SH-SY5Y (cell line): ENCODE results near the gene GLI2.

Experiments
- GATA2 ChIP-seq: IDR thresholded peaks from 2 replicates; pipeline ENCODE4 v1.6.1; 2011; ENCODE audit warnings: mild to moderate bottlenecking, low read depth, low read length
- GATA3 ChIP-seq: IDR thresholded peaks from 2 replicates; pipeline ENCODE4 v1.6.1; 2011; ENCODE audit warnings: low read depth, mild to moderate bottlenecking, low read length, moderate library complexity

DNA sequence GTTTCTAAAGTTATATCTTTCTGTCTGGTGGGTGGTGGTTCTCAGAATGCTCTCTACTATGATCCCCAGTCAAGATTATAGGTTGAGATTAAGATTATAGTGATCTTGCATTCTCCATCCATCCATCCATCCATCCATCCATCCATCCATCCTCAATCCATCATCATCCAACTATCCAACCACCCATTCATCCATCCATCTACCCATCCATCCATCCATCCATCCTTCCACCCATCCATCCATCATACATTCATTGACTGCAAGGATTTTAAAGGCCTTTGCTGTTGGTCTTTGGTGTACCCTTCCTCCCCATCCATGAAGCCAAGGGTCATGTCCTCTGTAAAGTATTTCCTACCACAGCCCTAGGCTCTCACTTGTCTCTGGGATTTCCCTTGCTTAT lies 13.1 kb downstream of the GLI2 start:
- TF ChIP-seq GATA3 (no peak), GATA2 (no peak)
